Measurements from ENCODE around the gene MCHR1. TPM values are rescaled to one million over a fixed set of nuclear protein-coding genes. Genes with fewer than 3 reads are reported as not detected.
"Not testable (repeated sequence)": the region's sequence is repeated elsewhere in the genome, so short reads cannot be mapped to it uniquely, and the experiment has no call there.

Gene MCHR1
- total RNA-seq, 1 experiment from 2014 or later = not detected

DNA sequence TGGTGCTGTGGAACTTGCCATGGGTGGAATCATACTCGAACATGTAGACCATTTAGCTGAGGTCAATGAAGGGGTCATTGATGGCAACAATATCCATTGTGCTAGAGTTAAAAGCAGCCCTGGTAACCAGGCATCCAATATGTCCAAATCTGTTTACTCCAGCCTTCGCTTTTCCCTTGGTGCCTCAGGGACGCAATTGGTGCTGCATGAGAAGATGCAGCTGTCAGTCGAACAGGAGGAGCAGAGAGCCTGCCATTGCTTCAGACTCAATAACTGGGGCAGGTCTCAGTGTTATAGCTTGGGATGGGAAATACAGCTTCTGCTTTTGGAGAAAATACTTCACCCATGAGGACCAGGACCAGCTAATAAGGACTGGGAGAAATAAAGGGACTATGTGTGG, 5.0 kb upstream of the MCHR1 start:
- DNase-seq (ENCODE audit: low read depth, low spot score) (no peak), ATAC-seq (no peak)
- H2AFZ ChIP-seq (ENCODE audit: low read depth, low read length, poor library complexity, severe bottlenecking) = no peak overlapping the region
- intact Hi-C loops (cut with micrococcal nuclease) = no loop called here
- H3K36me3 ChIP-seq (ENCODE audit: control insufficient read depth in 1 of 2, insufficient read depth in 2 of 2, low read length in 2 of 2) = no peaks in the 10 kb centered on the region
- no peaks in the 10 kb centered on the region for H3K9me2 ChIP-seq (ENCODE audit: insufficient read depth)
- ChIA-PET POLR2A (no interaction called here), CTCF (interaction anchor here (0.6 kb wide), 1 partner anchor 225 kb away, joined by 3 read pairs; no protein-coding TSS in a partner anchor), RAD21 (ENCODE audit: low non-redundant PET in 1 of 2, low total read pairs in 2 of 2, uncharacterized antibody in 2 of 2, unreplicated experiment in 2 of 2) (no interaction called here)
- no peaks in the 10 kb centered on the region for H3K79me2 ChIP-seq (ENCODE audit: insufficient read depth, low read length)
- H3K4me1 ChIP-seq (ENCODE audit: control insufficient read depth in 1 of 2, insufficient read depth in 2 of 2, low read length in 2 of 2) = peaks cover 0 to 3% of the 10 kb centered on the region in 2 experiments; a peak in 2 of 4 replicates
- 0 out of 2 replicates have a peak, but pooled peaks cover 3% of the 10 kb centered on the region for H3K27me3 ChIP-seq (ENCODE audit: insufficient read depth, low read length)
- H3K4me3 ChIP-seq (replicated peaks in 1 of 2; ENCODE audit: low read depth in 1 of 2, low read length in 2 of 2) = no peak overlapping the region
- H3K9me3 ChIP-seq (ENCODE audit: control insufficient read depth in 1 of 2, insufficient read depth in 1 of 2, low read depth in 1 of 2, low read length in 2 of 2) = no peaks in the 10 kb centered on the region
- TF ChIP-seq POLR2AphosphoS5 (IDR thresholded peaks at IDR 0.05; ENCODE audit: low read depth, low read length) (no peak), YY1 (IDR thresholded peaks at IDR 0.05; ENCODE audit: extremely low read depth, insufficient replicate concordance, low read depth, low read length) (no peak), EGR1 (IDR thresholded peaks at IDR 0.05; ENCODE audit: low read depth) (no peak)
- no peak overlapping the region for H3K27ac ChIP-seq (ENCODE audit: low read depth, low read length)
- no peak overlapping the region for H3K9ac ChIP-seq (ENCODE audit: low read length)
- no peaks in the 10 kb centered on the region for H4K20me1 ChIP-seq (ENCODE audit: insufficient read depth)
- no peak overlapping the region for H3K4me2 ChIP-seq (ENCODE audit: low read length)
- BruUV-seq (replicated peaks) = no TSS peak

DNA sequence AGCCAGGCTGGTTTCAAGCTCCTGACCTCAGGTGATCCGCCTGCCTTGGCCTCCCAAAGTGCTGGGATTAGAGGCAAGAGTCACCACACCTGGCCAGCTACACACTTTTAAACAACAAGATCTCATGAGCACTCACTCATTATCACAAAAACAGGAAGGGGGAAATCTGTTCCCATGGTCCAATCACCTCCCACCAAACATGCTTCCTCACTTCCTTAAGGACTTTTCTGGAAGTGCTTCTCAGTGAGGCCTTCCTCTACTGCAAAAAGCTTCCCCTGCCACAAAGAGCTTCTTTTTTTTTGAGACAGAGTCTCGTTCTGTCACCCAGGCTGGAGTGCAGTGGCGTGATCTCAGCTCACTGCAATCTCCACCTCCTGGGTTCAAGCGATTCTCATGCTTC, 3.1 kb upstream of the MCHR1 start:
- H3K36me3 ChIP-seq (ENCODE audit: control insufficient read depth in 1 of 2, insufficient read depth in 2 of 2, low read length in 2 of 2); H2AFZ ChIP-seq (ENCODE audit: low read depth, low read length, poor library complexity, severe bottlenecking); H3K4me2 ChIP-seq (ENCODE audit: low read length); POLR2A ChIA-PET; H3K9ac ChIP-seq (ENCODE audit: low read length); H3K9me3 ChIP-seq (ENCODE audit: control insufficient read depth in 1 of 2, insufficient read depth in 1 of 2, low read depth in 1 of 2, low read length in 2 of 2); H4K20me1 ChIP-seq (ENCODE audit: insufficient read depth); H3K9me2 ChIP-seq (ENCODE audit: insufficient read depth); H3K4me1 ChIP-seq (ENCODE audit: control insufficient read depth in 1 of 2, insufficient read depth in 2 of 2, low read length in 2 of 2); BruUV-seq (replicated peaks); RAD21 ChIA-PET (ENCODE audit: low non-redundant PET in 1 of 2, low total read pairs in 2 of 2, uncharacterized antibody in 2 of 2, unreplicated experiment in 2 of 2); ATAC-seq; H3K27ac ChIP-seq (ENCODE audit: low read depth, low read length); intact Hi-C loops (cut with micrococcal nuclease); DNase-seq (ENCODE audit: low read depth, low spot score); H3K79me2 ChIP-seq (ENCODE audit: insufficient read depth, low read length); CTCF ChIA-PET; H3K4me3 ChIP-seq (replicated peaks in 1 of 2; ENCODE audit: low read depth in 1 of 2, low read length in 2 of 2): not testable (repeated sequence)
- peaks cover 12% of the 10 kb centered on the region; the same call in 1 of the 2 replicates for H3K27me3 ChIP-seq (ENCODE audit: insufficient read depth, low read length)
